SK-N-SH treated with all-trans-retinoic acid at 6 μM for 48 hours (cell line): ENCODE measurements around the gene RGL1.

Source experiments
- ARNTL ChIP-seq: fragments of 450-650 bp; formaldehyde crosslinking; IDR thresholded peaks from 2 replicates; pipeline ENCODE4 v1.5.0; 2020; ENCODE audit warnings: low read depth, mild to moderate bottlenecking, moderate library complexity, borderline replicate concordance
- BACH2 ChIP-seq: fragments of 250-450 bp; sonication (Bioruptor Pico); IDR thresholded peaks from 2 replicates; pipeline ENCODE4 v1.9.0; 2021; ENCODE audit warnings: mild to moderate bottlenecking, borderline replicate concordance
- CREB5 ChIP-seq: fragments of 250-450 bp; sonication (Bioruptor Pico); IDR thresholded peaks from 2 replicates; pipeline ENCODE4 v1.5.1; 2020; ENCODE audit warnings: low read depth, mild to moderate bottlenecking, moderate library complexity
- CSDC2 ChIP-seq: fragments of 250-450 bp; sonication (Bioruptor Pico); IDR thresholded peaks from 2 replicates; pipeline ENCODE4 v1.5.0; 2020; ENCODE audit warnings: mild to moderate bottlenecking, moderate library complexity
- PATZ1 ChIP-seq: fragments of 250-450 bp; sonication (Bioruptor Pico); IDR thresholded peaks from 2 replicates; pipeline ENCODE4 v1.8.0; 2020; ENCODE audit warnings: mild to moderate bottlenecking, moderate library complexity, borderline replicate concordance
- RARB ChIP-seq: fragments of 250-450 bp; sonication (Bioruptor Pico); IDR thresholded peaks from 2 replicates; pipeline ENCODE4 v1.8.0; 2021; ENCODE audit warnings: mild to moderate bottlenecking, moderate library complexity
- TOX ChIP-seq: fragments of 250-450 bp; sonication (Bioruptor Pico); IDR thresholded peaks from 2 replicates; pipeline ENCODE4 v1.8.0; 2021; ENCODE audit warnings: mild to moderate bottlenecking, moderate library complexity, borderline replicate concordance
- ZC3H10 ChIP-seq: fragments of 250-450 bp; sonication (Bioruptor Pico); IDR thresholded peaks from 2 replicates; pipeline ENCODE4 v1.5.1; 2021; ENCODE audit warnings: mild to moderate bottlenecking, moderate library complexity
- ZFP30 ChIP-seq: fragments of 450-650 bp; formaldehyde crosslinking; IDR thresholded peaks from 2 replicates; pipeline ENCODE4 v1.5.0; 2022; ENCODE audit warnings: mild to moderate bottlenecking, moderate library complexity
- ZNF565 ChIP-seq: fragments of 450-650 bp; formaldehyde crosslinking; conservative IDR thresholded peaks from 2 replicates; pipeline ENCODE4 v1.5.0; 2020; ENCODE audit warnings: low read depth, mild to moderate bottlenecking, moderate library complexity
- ZNF70 ChIP-seq: fragments of 450-650 bp; formaldehyde crosslinking; IDR thresholded peaks from 2 replicates; pipeline ENCODE4 v1.5.0; 2020; ENCODE audit warnings: mild to moderate bottlenecking, moderate library complexity

GRCh38 chr1:183894290-183894565 lies 89.3 kb downstream of the RGL1 start:
- TF ChIP-seq RARB (CRISPR knock-in tag), result no peak
- no peak for TF ChIP-seq ZFP30 (CRISPR knock-in tag)
- 0 out of 2 replicates have a peak, but pooled peaks have one; percentile 34 for TF ChIP-seq TOX
- TF ChIP-seq PATZ1 (CRISPR knock-in tag), result peak; percentile 68; the same call in 1 of the 2 replicates
- no peak for TF ChIP-seq ARNTL (CRISPR knock-in tag)
- TF ChIP-seq BACH2 (CRISPR knock-in tag), result no peak
- TF ChIP-seq ZNF70 (CRISPR knock-in tag), result no peak
- peak; percentile 56; the same call in 1 of the 2 replicates for TF ChIP-seq CREB5 (CRISPR knock-in tag)
- no peak for TF ChIP-seq ZNF565 (CRISPR knock-in tag)
- no peak for TF ChIP-seq CSDC2 (CRISPR knock-in tag)
- TF ChIP-seq ZC3H10 (CRISPR knock-in tag), result peak; percentile 57; the same call in 1 of the 2 replicates
